IPS DF 6.9 (cell line): Measurements from ENCODE around the gene SLC2A10.

Experiments used
- DNase-seq: peaks from one replicate; pipeline ENCODE4 v3.0.0-alpha.2; 2013; ENCODE audit warnings: low read depth, low spot score
- H3K27ac ChIP-seq: one replicate; pipeline ENCODE4 v1.5.1; 2013; ENCODE audit warnings: low read length, control low read depth
- H3K27me3 ChIP-seq: 2 replicates; pipeline ENCODE4 v1.6.1; 2013; ENCODE audit warnings: mild to moderate bottlenecking, low read length; ENCODE audit not compliant: control insufficient read depth, insufficient read depth
- H3K36me3 ChIP-seq: 2 replicates; pipeline ENCODE4 v1.6.1; 2013; ENCODE audit warnings: low read length; ENCODE audit not compliant: control insufficient read depth, insufficient read depth
- H3K4me1 ChIP-seq: 2 replicates; pipeline ENCODE4 v1.6.1; 2013; ENCODE audit warnings: low read length; ENCODE audit not compliant: control insufficient read depth, insufficient read depth
- H3K4me3 ChIP-seq: 2 replicates; pipeline ENCODE4 v1.5.1; 2013; ENCODE audit warnings: mild to moderate bottlenecking, low read length
- H3K9me3 ChIP-seq: 2 replicates; pipeline ENCODE4 v1.6.1; 2013; ENCODE audit warnings: low read length, inconsistent platforms; ENCODE audit not compliant: control insufficient read depth, insufficient read depth
- WGBS: extraction: QIAGEN DNeasy Blood & Tissue Kit; methylation state at CpG from one replicate; pipeline ENCODE4 v1.1.7; 2013; ENCODE audit warnings: mixed read lengths, missing lambda C conversion rate; ENCODE audit not compliant: insufficient read length, insufficient coverage; 5-methylcytosine and 5-hydroxymethylcytosine counted together

The SLC2A10 gene

DNA sequence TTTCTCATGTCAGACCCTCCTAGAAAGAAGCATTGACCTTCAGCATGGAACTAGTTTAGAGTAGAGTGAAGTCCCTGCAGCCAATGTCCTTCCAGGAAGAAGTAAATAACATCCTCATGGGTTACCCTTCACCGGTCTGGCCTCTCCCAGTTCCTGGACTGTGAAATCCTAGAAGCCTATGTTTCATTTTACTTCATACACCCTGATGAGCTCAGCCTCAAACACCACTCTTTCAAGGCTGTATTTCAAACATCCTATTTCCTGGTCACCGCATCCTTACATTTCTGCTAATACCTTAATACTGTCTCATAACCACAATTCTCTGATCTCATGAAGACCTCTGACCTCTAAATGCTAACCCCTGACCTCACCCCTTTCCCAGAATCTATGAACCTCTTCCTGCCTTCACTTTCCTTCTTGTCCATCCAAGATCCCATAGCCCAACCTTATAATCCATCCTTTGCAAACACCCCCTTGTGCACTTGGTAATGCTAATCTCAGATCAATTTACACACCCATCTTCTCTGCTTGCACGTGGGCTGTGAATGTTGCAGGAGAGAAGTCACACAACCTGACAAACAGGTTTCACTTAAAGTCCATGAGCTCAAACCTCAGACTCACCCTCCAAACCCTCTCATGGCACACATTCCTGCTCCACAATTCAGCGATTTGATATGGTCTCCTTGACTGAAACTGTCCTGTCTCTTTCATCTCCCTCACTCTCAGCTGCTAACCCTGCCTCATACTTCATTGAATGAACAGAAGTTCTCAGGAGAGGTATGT lies 30.2 kb downstream of the SLC2A10 start:
- no peaks in the 10 kb centered on the region for H3K36me3 ChIP-seq
- no peak for DNase-seq
- no peaks in the 10 kb centered on the region for H3K4me1 ChIP-seq
- H3K27me3 ChIP-seq: no peaks in the 10 kb centered on the region
- no CpG with 5 or more reads among the region's 4 CpGs for WGBS
- H3K4me3 ChIP-seq: no peak overlapping the region
- no peaks in the 10 kb centered on the region for H3K9me3 ChIP-seq
- H3K27ac ChIP-seq: no peak overlapping the region

GRCh38 chr20:46740214-46740609 lies 30.8 kb downstream of the SLC2A10 start:
- no peak overlapping the region for H3K4me3 ChIP-seq
- WGBS: no CpG with 5 or more reads among the region's 3 CpGs
- no peak for DNase-seq
- no peaks in the 10 kb centered on the region for H3K4me1 ChIP-seq
- no peak overlapping the region for H3K27ac ChIP-seq
- no peaks in the 10 kb centered on the region for H3K27me3 ChIP-seq
- H3K36me3 ChIP-seq: no peaks in the 10 kb centered on the region
- H3K9me3 ChIP-seq: no peaks in the 10 kb centered on the region

- no peaks in the 10 kb centered on the region for H3K27me3 ChIP-seq
- H3K36me3 ChIP-seq: no peaks in the 10 kb centered on the region
- no peak overlapping the region for H3K4me3 ChIP-seq
- WGBS: no CpG with 5 or more reads among the region's 8 CpGs
- no peak overlapping the region for H3K27ac ChIP-seq
- DNase-seq: no peak
- H3K9me3 ChIP-seq: no peaks in the 10 kb centered on the region
- no peaks in the 10 kb centered on the region for H3K4me1 ChIP-seq
Measured at GRCh38 chr20:46741924-46742668, 32.6 kb downstream of the SLC2A10 start.

- H3K4me1 ChIP-seq: no peaks in the 10 kb centered on the region
- no peaks in the 10 kb centered on the region for H3K27me3 ChIP-seq
- H3K27ac ChIP-seq: no peak overlapping the region
- no peak for DNase-seq
- no peak overlapping the region for H3K4me3 ChIP-seq
- WGBS: no CpG with 5 or more reads among the region's 5 CpGs
- H3K9me3 ChIP-seq: no peaks in the 10 kb centered on the region
- H3K36me3 ChIP-seq: no peaks in the 10 kb centered on the region
Measured at GRCh38 chr20:46742669-46743045, 33.2 kb downstream of the SLC2A10 start.

DNA sequence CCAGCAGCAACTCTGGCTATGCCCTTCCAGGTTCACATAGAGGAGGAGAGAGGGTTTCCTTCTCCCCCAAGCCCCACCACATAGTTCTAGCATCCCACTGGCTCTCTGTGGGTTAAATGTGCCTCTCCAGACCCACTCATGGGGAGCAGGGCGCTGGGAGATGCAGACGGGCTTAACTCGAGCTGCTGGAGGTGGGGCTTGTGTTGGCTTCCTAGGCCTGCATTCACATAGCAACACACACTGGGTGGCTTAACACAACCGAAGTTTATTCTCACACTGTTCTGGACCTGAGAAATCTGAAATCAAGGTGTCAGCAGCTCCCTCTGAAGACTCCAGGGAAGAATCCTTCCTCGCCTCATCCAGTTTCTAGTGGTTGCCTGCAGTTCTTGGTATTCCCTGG lies 33.6 kb downstream of the SLC2A10 start:
- no peaks in the 10 kb centered on the region for H3K9me3 ChIP-seq
- no peak overlapping the region for H3K4me3 ChIP-seq
- no peak overlapping the region for H3K27ac ChIP-seq
- H3K36me3 ChIP-seq: no peaks in the 10 kb centered on the region
- H3K27me3 ChIP-seq: no peaks in the 10 kb centered on the region
- H3K4me1 ChIP-seq: no peaks in the 10 kb centered on the region
- whole genome bisulfite sequencing: no CpG with 5 or more reads among the region's 5 CpGs
- no peak for DNase-seq

GRCh38 chr20:46746956-46747526 lies 37.6 kb downstream of the SLC2A10 start:
- DNase-seq: no peak
- H3K4me1 ChIP-seq: no peaks in the 10 kb centered on the region
- no peaks in the 10 kb centered on the region for H3K36me3 ChIP-seq
- WGBS: no CpG with 5 or more reads among the region's 7 CpGs
- no peaks in the 10 kb centered on the region for H3K27me3 ChIP-seq
- H3K4me3 ChIP-seq: no peak overlapping the region
- no peaks in the 10 kb centered on the region for H3K9me3 ChIP-seq
- H3K27ac ChIP-seq: no peak overlapping the region

GRCh38 chr20:46749147-46749546 lies 39.7 kb downstream of the SLC2A10 start:
- Histone ChIP-seq H3K4me3 (no peak overlapping the region), H3K36me3 (no peaks in the 10 kb centered on the region), H3K27me3 (no peaks in the 10 kb centered on the region), H3K9me3 (no peaks in the 10 kb centered on the region), H3K4me1 (no peaks in the 10 kb centered on the region), H3K27ac (no peak overlapping the region)
- no CpG with 5 or more reads among the region's 3 CpGs for WGBS
- no peak for DNase-seq

DNA sequence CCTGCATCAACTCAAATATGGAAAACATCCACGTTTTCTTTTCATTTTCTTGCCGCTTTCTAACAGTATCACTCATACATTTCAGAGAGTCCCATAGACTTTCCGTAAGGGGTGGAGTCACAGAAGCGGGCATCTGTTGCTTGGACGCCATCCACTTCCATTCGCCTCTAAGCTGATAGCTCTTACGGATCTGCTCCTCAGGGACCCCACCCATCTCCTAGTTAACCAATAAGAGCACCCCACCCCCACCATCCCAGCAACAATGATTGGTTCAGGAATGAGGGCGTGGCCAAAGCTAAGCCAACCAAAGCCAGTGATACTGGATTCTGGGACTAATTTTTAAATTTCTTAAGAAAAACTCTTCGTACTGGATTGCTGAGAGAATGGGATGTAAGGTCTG lies 42.4 kb downstream of the SLC2A10 start:
- H3K27me3 ChIP-seq: no peaks in the 10 kb centered on the region

DNA sequence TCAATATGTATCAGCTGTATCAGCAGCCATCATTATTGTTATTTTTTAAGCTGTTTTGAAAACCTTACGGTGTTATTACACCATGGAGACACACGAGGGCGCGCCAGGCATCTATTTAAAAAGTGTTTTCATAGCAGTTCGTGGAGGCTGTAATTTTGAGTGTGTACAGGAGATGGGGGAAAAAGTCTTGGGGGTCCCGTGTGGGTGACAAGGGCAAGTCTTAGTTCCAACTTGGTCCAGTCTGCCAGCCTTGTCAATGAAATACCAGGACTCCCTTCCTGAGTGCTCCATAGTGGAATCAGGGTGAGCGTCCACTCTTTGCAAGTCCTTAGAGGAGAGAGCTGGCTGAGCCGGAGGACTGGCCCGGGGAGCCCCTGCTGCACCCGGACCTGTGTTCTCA lies 43.3 kb downstream of the SLC2A10 start:
- H3K9me3 ChIP-seq: no peaks in the 10 kb centered on the region
- no peaks in the 10 kb centered on the region for H3K4me1 ChIP-seq
- H3K27me3 ChIP-seq: no peaks in the 10 kb centered on the region
- no peak for DNase-seq
- WGBS: no CpG with 5 or more reads among the region's 10 CpGs
- no peaks in the 10 kb centered on the region for H3K36me3 ChIP-seq
- H3K4me3 ChIP-seq: no peak overlapping the region
- no peak overlapping the region for H3K27ac ChIP-seq

More for the DNA sequence above, 42.4 kb downstream of the SLC2A10 start:
- no peak overlapping the region for H3K4me3 ChIP-seq
- H3K4me1 ChIP-seq: no peaks in the 10 kb centered on the region
- no peaks in the 10 kb centered on the region for H3K9me3 ChIP-seq
- DNase-seq: no peak
- no peak overlapping the region for H3K27ac ChIP-seq
- H3K36me3 ChIP-seq: no peaks in the 10 kb centered on the region
- no CpG with 5 or more reads among the region's 9 CpGs for WGBS

DNA sequence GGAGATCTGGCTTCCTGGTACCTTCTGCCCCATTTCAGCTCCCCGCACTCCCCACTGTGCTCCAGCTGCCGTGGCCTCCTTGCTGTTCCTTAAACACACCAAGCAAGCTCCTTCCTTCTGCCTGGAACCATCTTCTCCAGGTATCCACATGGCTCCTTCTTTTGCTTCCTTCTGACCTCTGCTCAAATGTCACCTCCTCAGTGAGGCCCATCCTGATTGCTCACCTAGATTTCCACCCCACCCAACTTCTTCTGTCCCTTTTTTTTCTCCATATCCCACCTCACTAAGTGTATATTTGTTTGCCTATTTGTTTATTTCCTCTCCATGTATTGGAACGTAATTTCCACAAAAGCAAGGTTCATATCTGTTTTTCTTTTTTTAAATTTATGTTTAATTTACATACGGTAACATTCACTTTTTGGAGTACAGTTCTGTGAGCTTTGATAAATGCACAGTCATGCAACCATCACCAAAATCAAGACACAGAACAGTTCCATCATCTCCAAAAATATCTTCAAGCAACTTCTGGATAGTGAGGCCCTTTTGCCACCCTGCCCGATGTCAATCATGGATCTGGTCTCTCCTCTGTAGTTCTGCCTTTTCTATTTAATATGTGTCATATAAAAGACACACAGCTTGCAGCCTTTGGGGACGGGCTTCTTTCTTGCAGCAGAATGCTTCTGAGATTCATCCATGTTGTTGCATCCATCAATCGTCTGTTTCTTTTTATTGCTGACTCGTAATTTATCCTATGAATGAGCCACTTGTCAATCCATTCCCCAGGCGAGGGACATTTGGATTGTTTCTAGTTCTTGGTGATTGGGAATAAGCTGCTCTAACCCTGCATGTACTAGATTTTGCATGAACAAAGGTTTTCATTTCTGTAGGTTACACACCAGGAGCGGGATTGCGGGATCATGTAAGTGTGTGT lies 46.3 kb downstream of the SLC2A10 start:
- no CpG with 5 or more reads among the region's 11 CpGs for WGBS
- no peaks in the 10 kb centered on the region for H3K27me3 ChIP-seq
- DNase-seq: no peak
- no peak overlapping the region for H3K27ac ChIP-seq
- H3K4me3 ChIP-seq: no peak overlapping the region
- H3K36me3 ChIP-seq: no peaks in the 10 kb centered on the region
- H3K4me1 ChIP-seq: no peaks in the 10 kb centered on the region
- no peaks in the 10 kb centered on the region for H3K9me3 ChIP-seq
